SKM-1 (cell line): Measurements from ENCODE around the gene AIP.
"Not testable (repeated sequence)": the region's sequence is repeated elsewhere in the genome, so short reads cannot be mapped to it uniquely, and the experiment has no call there.

Experiments
- DNase-seq: peaks from one replicate; lab custom pipeline; 2025; ENCODE audit not compliant: unreplicated experiment; lab: John Stamatoyannopoulos, UW

AIP gene

GRCh38 chr11:67468456-67468758, 14.4 kb upstream of the AIP start:
- no peak for DNase-seq

DNA sequence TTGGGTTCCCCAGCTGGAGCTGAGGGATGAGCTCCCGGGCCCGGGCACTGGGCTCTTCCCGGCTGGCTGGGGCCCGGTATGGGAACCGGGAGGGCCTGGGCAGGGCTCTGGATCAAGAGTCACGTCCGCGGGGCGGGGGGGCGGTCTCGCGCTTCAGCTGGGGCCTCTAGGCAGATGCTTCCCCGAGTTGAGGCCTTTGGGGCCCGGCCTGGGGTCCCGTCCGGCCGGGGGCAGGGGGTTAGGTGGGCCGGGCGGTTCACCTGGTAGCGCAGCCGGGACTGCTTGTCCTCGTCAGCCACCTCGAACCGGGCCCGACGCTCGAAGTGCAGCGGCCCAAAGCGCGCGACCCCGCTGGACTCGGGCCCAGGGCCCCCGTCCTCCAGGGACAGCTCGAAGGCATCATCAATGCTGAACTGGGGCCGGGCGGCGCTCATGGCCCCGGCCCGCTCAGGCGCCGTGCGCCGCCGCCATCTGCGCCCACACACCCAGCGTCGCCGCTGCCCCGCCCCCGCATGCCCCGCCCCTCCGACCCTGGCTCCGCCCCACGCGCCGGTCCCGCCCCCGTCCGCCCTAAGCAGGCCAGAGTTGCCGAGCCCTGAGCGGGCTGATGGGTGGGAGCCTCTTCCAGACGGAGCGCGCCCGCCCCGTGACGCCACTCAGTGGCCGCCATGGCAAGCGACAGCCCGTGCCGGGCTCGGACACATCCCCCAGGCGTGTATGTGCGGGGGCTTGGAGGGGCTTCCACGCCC, 13.9 kb upstream of the AIP start, which contains the start of gene TMEM134:
Gene TMEM134 (minus strand): TSS at position 493 of the 749 bp plus-strand sequence. CDS start 59 bp downstream, at position 434.
- peak; percentile 67 for DNase-seq

- DNase-seq = no peak
Observed at GRCh38 chr11:67469508-67469811, 13.4 kb upstream of the AIP start.

DNA sequence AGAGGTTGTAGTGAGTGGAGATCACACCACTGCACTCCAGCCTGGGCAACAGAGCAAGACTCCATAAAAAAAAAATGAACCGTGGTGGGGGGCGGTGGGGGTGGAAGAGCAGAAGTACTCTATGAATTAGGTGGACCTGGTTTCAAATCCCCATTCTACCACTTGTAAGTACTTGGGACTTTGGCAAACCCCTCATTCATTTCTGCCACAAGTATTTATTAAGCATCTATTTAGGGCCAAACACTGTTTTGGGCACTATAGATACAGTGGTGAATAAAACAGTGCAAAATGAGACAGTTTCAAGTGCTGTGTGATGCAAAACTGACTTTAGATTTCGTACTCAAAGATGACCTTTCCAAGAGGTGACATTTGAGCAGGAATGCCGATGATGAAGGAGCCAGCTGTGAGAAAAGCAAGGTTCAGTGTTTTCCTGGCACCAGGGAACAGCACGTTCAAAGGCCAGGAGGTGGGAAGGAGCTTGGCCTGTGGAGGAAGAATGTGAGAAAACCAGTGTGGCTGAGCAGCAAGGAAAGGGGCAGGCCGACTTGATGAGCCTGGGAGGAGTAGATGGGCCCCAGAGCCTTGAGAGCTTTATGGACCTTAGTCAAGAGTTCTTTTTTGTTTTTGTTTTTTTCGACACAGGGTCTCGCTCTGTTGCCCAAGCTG, 12.4 kb upstream of the AIP start:
- no peak for DNase-seq

DNA sequence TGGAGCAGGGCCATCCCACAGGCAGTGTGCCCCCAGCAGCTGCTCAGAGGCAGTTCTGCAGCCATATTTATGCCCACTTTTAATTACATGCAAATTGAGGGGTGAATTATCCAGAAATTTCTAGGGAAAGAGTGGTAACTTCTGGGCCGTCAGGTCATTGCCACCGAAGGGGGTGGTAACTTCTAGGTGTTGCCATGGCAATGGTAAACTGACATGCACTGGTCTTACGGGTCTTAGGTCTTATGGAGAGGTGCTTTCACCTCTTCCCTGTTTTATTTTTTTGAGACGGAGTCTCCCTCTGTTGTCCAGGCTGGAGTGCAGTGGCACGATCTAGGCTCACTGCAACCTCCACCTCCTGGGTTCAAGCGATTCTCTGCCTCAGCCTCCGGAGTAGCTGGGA, 9.9 kb upstream of the AIP start:
- no peak for DNase-seq

GRCh38 chr11:67476692-67477091, 6.1 kb upstream of the AIP start:
- DNase-seq = not testable (repeated sequence)

DNA sequence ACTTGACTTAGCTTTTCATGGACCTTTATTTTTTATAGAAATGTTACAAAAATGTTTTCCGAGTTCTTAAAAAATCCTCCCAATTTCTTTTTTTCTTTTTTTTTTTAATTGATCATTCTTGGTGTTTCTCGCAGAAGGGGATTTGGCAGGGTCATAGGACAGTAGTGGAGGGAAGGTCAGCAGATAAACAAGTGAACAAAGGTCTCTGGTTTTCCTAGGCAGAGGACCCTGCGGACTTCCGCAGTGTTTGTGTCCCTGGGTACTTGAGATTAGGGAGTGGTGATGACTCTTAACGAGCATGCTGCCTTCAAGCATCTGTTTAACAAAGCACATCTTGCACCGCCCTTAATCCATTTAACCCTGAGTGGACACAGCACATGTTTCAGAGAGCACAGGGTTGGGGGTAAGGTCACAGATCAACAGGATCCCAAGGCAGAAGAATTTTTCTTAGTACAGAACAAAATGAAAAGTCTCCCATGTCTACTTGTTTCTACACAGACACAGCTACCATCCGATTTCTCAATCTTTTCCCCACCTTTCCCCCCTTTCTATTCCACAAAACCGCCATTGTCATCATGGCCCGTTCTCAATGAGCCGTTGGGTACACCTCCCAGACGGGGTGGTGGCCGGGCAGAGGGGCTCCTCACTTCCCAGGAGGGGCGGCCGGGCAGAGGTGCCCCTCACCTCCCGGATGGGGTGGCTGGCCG, 5.3 kb upstream of the AIP start:
- DNase-seq = not testable (repeated sequence)

GRCh38 chr11:67482275-67482826, 475 bp upstream of the AIP start:
- DNase-seq = peak; percentile 64

- DNase-seq = no peak
Observed at GRCh38 chr11:67483831-67484665, 1.2 kb downstream of the AIP start.

- peak; percentile 14 for DNase-seq
Observed at GRCh38 chr11:67484847-67485311, 2.1 kb downstream of the AIP start.

- DNase-seq = not testable (repeated sequence)
Observed at GRCh38 chr11:67485873-67486361, 3.1 kb downstream of the AIP start.

DNA sequence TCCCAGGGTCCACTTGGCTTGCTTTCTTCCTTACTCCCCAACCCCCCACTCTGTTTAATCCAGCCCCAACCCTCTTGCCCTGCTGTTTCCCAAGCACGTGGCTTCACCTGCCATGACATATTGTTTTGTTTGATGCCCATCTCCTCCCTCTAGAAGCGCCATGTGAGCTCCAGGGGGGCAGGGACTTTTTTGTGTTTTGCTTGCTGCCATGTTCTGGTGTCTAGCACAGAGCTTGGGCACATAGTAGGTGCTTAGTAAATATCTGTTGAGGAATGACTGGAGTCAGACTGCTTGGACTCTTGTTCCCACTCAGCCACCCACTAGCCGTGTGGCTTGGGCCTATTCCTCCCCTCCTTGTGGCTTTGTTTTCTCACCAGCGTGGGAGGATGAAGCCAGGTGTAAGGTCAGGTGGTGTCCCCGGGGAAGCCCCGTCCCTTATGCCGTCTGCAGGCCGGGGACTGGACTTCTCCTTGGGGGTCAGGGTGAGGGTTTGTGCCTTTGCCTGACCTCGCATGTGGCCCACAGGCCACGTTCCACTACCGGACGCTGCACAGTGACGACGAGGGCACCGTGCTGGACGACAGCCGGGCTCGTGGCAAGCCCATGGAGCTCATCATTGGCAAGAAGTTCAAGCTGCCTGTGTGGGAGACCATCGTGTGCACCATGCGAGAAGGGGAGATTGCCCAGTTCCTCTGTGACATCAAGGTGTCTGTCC, 3.8 kb downstream of the AIP start:
- DNase-seq = no peak

GRCh38 chr11:67489203-67489884, 6.5 kb downstream of the AIP start:
- DNase-seq = no peak

DNA sequence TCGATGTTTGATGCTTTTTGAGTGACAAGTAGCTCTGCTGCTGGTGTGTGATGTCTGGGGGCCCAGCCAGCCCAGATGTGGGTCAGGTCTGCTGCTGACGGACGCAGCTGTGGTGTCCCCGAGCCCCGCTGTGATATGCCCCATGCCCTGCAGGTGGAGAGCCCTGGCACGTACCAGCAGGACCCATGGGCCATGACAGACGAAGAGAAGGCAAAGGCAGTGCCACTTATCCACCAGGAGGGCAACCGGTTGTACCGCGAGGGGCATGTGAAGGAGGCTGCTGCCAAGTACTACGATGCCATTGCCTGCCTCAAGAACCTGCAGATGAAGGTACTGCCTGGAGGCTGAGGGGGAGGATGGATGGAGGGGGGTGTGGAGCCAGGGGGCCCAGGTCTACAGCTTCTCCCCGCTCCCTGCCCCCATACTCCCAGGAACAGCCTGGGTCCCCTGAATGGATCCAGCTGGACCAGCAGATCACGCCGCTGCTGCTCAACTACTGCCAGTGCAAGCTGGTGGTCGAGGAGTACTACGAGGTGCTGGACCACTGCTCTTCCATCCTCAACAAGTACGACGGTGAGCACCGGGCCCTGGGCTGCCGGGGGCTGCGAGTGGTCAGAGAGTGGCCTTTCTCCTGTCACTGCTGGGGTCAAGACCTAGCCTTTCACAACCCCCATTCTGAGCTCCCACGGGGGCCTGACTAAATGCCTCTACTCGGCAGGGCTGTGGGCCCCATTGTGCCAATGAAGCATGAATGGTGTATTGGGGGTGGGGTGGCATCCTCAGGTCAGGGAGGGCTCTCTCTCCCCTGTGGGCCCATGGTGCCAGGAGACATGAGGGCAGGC, 7.3 kb downstream of the AIP start:
- no peak for DNase-seq

DNA sequence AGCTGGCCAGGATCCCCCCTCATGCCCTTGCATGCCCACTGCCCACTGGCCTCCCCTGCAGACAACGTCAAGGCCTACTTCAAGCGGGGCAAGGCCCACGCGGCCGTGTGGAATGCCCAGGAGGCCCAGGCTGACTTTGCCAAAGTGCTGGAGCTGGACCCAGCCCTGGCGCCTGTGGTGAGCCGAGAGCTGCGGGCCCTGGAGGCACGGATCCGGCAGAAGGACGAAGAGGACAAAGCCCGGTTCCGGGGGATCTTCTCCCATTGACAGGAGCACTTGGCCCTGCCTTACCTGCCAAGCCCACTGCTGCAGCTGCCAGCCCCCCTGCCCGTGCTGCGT, 7.9 kb downstream of the AIP start:
- no peak for DNase-seq

GRCh38 chr11:67491276-67492068, 8.6 kb downstream of the AIP start:
- DNase-seq = no peak

DNA sequence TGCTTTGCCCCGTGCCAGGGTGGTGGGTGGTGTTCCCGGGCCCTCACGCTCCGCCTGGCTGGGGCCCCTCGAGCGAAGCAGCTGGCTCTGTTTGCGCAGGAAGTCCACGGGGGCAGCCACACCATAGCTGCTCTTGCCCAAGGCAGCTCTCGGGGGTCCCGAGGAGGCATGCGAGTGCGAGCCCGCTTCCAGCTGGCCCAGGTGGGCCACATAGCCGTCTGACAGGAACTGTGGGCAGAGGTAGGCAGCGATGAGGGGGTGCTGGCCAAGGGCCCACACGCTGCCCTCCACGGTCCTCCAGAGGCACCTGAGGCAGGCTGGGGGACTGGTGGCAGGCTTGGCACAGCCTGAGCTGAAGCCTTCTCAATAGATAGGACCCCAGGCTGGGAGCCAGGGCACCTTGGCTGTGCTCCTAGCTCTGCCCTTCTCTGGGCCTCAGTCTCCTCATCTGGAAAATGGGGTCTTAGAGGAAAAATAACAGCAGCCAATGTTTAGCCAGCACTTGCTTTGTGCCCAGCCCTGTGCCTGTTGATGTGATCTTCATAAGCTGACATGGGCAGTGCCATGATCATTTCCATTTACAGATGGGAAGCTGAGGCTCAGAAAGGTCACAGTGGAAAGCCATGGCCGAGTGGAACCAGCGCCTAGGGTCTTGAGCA, 9.4 kb downstream of the AIP start:
- DNase-seq = no peak
